Uterus (tissue), 4 donors: Measurements from ENCODE around the gene MMP8. TPM values are rescaled to one million over a fixed set of nuclear protein-coding genes. Genes with fewer than 3 reads are reported as not detected.

ENCODE experiments used
- DNase-seq, 2 donors: peaks; one replicate each; pipeline ENCODE4 v3.0.0-alpha.2; 2019 to 2020
- H3K27ac ChIP-seq, 2 donors: fragments of 200-600 bp; sonication (generic); 1 replicate in 1 of 2; 2 replicates in 1 of 2; pipeline ENCODE4 v1.5.1; 2016 to 2018
- H3K27me3 ChIP-seq, 2 donors: fragments of 200-600 bp; sonication (generic); one replicate each; pipeline ENCODE4 v1.5.1; 2018 to 2019; ENCODE audit warnings: control low read depth in 1 of 2
- H3K36me3 ChIP-seq, 2 donors: fragments of 200-600 bp; sonication (generic); one replicate each; pipeline ENCODE4 v1.5.1; 2019; ENCODE audit warnings: control low read depth in 1 of 2
- H3K4me1 ChIP-seq, 2 donors: fragments of 200-600 bp; sonication (generic); one replicate each; pipeline ENCODE4 v1.5.1; 2018 to 2019; ENCODE audit warnings: control low read depth in 1 of 2
- H3K4me3 ChIP-seq, 2 donors: fragments of 200-600 bp; sonication (generic); 1 replicate in 1 of 2; 2 replicates in 1 of 2; pipeline ENCODE4 v1.5.1; 2018 to 2019; ENCODE audit warnings: mild to moderate bottlenecking in 1 of 2
- H3K9me3 ChIP-seq, 2 donors: fragments of 200-600 bp; sonication (generic); one replicate each; pipeline ENCODE4 v1.5.1; 2019; ENCODE audit warnings: control low read depth in 1 of 2
- CTCF ChIP-seq, 4 experiments: fragments of 200-600 bp in 2 of 4; fragments of 450-650 bp in 2 of 4; sonication (generic) in 2 of 4; IDR thresholded peaks; one replicate each; pipeline ENCODE4 v1.5.1; 2016 to 2019; ENCODE audit warnings: antibody characterized with exemption in 4 of 4, mild to moderate bottlenecking in 2 of 4, moderate library complexity in 1 of 4
- POLR2A ChIP-seq, 2 donors: fragments of 450-650 bp; IDR thresholded peaks; one replicate each; pipeline ENCODE4 v1.6.1; 2016; ENCODE audit warnings: antibody characterized with exemption in 2 of 2, mild to moderate bottlenecking in 1 of 2, moderate library complexity in 1 of 2
- intact Hi-C: fragments of 100-400 bp; cut with DNase I; formaldehyde crosslinking; loops from one replicate; pipeline ENCODE4 v1.15.1; 2023; ENCODE audit warnings: low total_unique reads
- total RNA-seq, 4 donors: library from RNA; depleted of rRNA in 3 of 4; stranded (reverse); fragments of >200 nt in 3 of 4; gene quantifications; one replicate each; pipeline versions ENCODE4 v1.1.0 to v1.2.4, GENCODE V29; 2014 to 2023
- donor health status: DM: yes; HTN: yes; CAD: no.

The MMP8 gene
- total RNA-seq, 4 donors from 2014 or later, result 0.76 to 1.5 TPM; not detected in 2

GRCh38 chr11:102685754-102686153 lies 39.0 kb downstream of the MMP8 start:
- Histone ChIP-seq H3K27me3 (no peaks in the 10 kb centered on the region), H3K9me3 (no peaks in the 10 kb centered on the region), H3K4me1 (no peaks in the 10 kb centered on the region), H3K36me3 (no peaks in the 10 kb centered on the region), H3K27ac (peak overlapping the region; percentile 17 to 33), H3K4me3 (no peak overlapping the region)
- intact Hi-C loops, result no loop called here
- no peak for TF ChIP-seq CTCF (IDR thresholded peaks at IDR 0.05)
- no peak for DNase-seq

GRCh38 chr11:102685338-102685737 lies 39.4 kb downstream of the MMP8 start:
- Histone ChIP-seq H3K27me3 (no peaks in the 10 kb centered on the region), H3K4me1 (no peaks in the 10 kb centered on the region), H3K36me3 (no peaks in the 10 kb centered on the region), H3K4me3 (no peak overlapping the region), H3K27ac (peak overlapping the region; percentile 17 to 33), H3K9me3 (no peaks in the 10 kb centered on the region)
- no peak for DNase-seq
- intact Hi-C loops, result no loop called here
- TF ChIP-seq POLR2A (IDR thresholded peaks at IDR 0.05) (no peak), CTCF (IDR thresholded peaks at IDR 0.05) (no peak)

- TF ChIP-seq POLR2A (IDR thresholded peaks at IDR 0.05) (no peak), CTCF (IDR thresholded peaks at IDR 0.05) (no peak)
- Histone ChIP-seq H3K9me3 (no peaks in the 10 kb centered on the region), H3K4me3 (no peak overlapping the region), H3K27me3 (no peaks in the 10 kb centered on the region), H3K4me1 (no peaks in the 10 kb centered on the region), H3K36me3 (no peaks in the 10 kb centered on the region), H3K27ac (peak overlapping the region; percentile 24 to 34)
- intact Hi-C loops, result no loop called here
- no peak for DNase-seq
Observed at GRCh38 chr11:102683277-102683676, 41.5 kb downstream of the MMP8 start.

- Histone ChIP-seq H3K4me1 (no peaks in the 10 kb centered on the region), H3K27me3 (no peaks in the 10 kb centered on the region), H3K4me3 (no peak overlapping the region), H3K27ac (peak overlapping the region; percentile 55 to 59), H3K9me3 (no peaks in the 10 kb centered on the region), H3K36me3 (no peaks in the 10 kb centered on the region)
- intact Hi-C loops, result no loop called here
- peak in 1 of 2 donors; percentile 43 for DNase-seq
- no peak for TF ChIP-seq CTCF (IDR thresholded peaks at IDR 0.05)
- no peak for TF ChIP-seq POLR2A (IDR thresholded peaks at IDR 0.05)
Observed at GRCh38 chr11:102680945-102681344, 43.8 kb downstream of the MMP8 start.

- Histone ChIP-seq H3K4me3 (no peak overlapping the region), H3K27me3 (no peaks in the 10 kb centered on the region), H3K36me3 (no peaks in the 10 kb centered on the region), H3K4me1 (no peaks in the 10 kb centered on the region), H3K9me3 (no peaks in the 10 kb centered on the region), H3K27ac (peak overlapping the region; percentile 53 to 61)
- no peak for DNase-seq
- TF ChIP-seq POLR2A (IDR thresholded peaks at IDR 0.05) (no peak), CTCF (IDR thresholded peaks at IDR 0.05) (no peak)
- intact Hi-C loops, result no loop called here
Observed at GRCh38 chr11:102678022-102678421, 46.7 kb downstream of the MMP8 start.
